ENCODE data around the gene PDE4D. TPM values are rescaled to one million over a fixed set of nuclear protein-coding genes. Genes with fewer than 3 reads are reported as not detected.

Gene PDE4D
- total RNA-seq, 4 donors from 2014 or later = 14.7 to 36.3 (median 24.7) TPM

GRCh38 chr5:59322058-59322457 lies 571.5 kb downstream of the PDE4D start:
- H3K4me3 ChIP-seq (replicated peaks in 1 of 3) = no peak overlapping the region
- no peaks in the 10 kb centered on the region for H3K36me3 ChIP-seq
- H3K4me1 ChIP-seq = peaks cover 0 to 8% of the 10 kb centered on the region in 2 donors
- H3K27me3 ChIP-seq = no peaks in the 10 kb centered on the region
- TF ChIP-seq POLR2A (IDR thresholded peaks at IDR 0.05) = no peak
- TF ChIP-seq CTCF (IDR thresholded peaks at IDR 0.05) = no peak
- no peak for DNase-seq
- H3K9me3 ChIP-seq = no peaks in the 10 kb centered on the region
- intact Hi-C loops (cut with DNase I) = no loop called here
- no peak overlapping the region for H3K27ac ChIP-seq

- no peak for DNase-seq
- Histone ChIP-seq H3K4me1 (peaks cover 0 to 8% of the 10 kb centered on the region in 2 donors), H3K36me3 (no peaks in the 10 kb centered on the region), H3K9me3 (no peaks in the 10 kb centered on the region), H3K4me3 (replicated peaks in 1 of 3) (no peak overlapping the region), H3K27me3 (no peaks in the 10 kb centered on the region), H3K27ac (no peak overlapping the region)
- no peak for TF ChIP-seq POLR2A (IDR thresholded peaks at IDR 0.05)
- no peak for TF ChIP-seq CTCF (IDR thresholded peaks at IDR 0.05)
- WGBS, 2 donors = 93 to 98% methylated on average over 3 of the region's 3 CpGs
- intact Hi-C loops (cut with DNase I) = no loop called here
Measured at GRCh38 chr5:59321642-59322041, 571.9 kb downstream of the PDE4D start.

- H3K9me3 ChIP-seq = no peaks in the 10 kb centered on the region
- intact Hi-C loops (cut with DNase I) = no loop called here
- TF ChIP-seq POLR2A (IDR thresholded peaks at IDR 0.05) (no peak), CTCF (IDR thresholded peaks at IDR 0.05) (no peak)
- H3K27ac ChIP-seq = no peak overlapping the region
- DNase-seq = no peak
- H3K4me3 ChIP-seq (replicated peaks in 1 of 3) = no peak overlapping the region
- H3K4me1 ChIP-seq = peaks cover 0 to 8% of the 10 kb centered on the region in 2 donors
- H3K36me3 ChIP-seq = no peaks in the 10 kb centered on the region
- 98 to 99% methylated on average over 2 of the region's 2 CpGs for WGBS, 2 donors
- H3K27me3 ChIP-seq = no peaks in the 10 kb centered on the region
Measured at GRCh38 chr5:59320420-59320819, 573.1 kb downstream of the PDE4D start.

- peaks cover 0 to 8% of the 10 kb centered on the region in 2 donors for H3K4me1 ChIP-seq
- no peaks in the 10 kb centered on the region for H3K9me3 ChIP-seq
- no peak for DNase-seq
- no peak overlapping the region for H3K4me3 ChIP-seq (replicated peaks in 1 of 3)
- TF ChIP-seq CTCF (IDR thresholded peaks at IDR 0.05) (no peak), POLR2A (IDR thresholded peaks at IDR 0.05) (no peak)
- H3K27ac ChIP-seq = no peak overlapping the region
- intact Hi-C loops (cut with DNase I) = no loop called here
- H3K27me3 ChIP-seq = no peaks in the 10 kb centered on the region
- H3K36me3 ChIP-seq = no peaks in the 10 kb centered on the region
Measured at GRCh38 chr5:59319250-59319649, 574.3 kb downstream of the PDE4D start.

- Histone ChIP-seq H3K4me1 (peaks cover 0 to 8% of the 10 kb centered on the region in 2 donors), H3K27me3 (no peaks in the 10 kb centered on the region), H3K27ac (no peak overlapping the region), H3K9me3 (no peaks in the 10 kb centered on the region), H3K4me3 (replicated peaks in 1 of 3) (no peak overlapping the region), H3K36me3 (no peaks in the 10 kb centered on the region)
- intact Hi-C loops (cut with DNase I) = no loop called here
- 54 to 74% methylated on average over 4 of the region's 4 CpGs for WGBS, 2 donors
- TF ChIP-seq CTCF (IDR thresholded peaks at IDR 0.05) = no peak
- no peak for TF ChIP-seq POLR2A (IDR thresholded peaks at IDR 0.05)
- no peak for DNase-seq
Measured at GRCh38 chr5:59317774-59318205, 575.7 kb downstream of the PDE4D start.
